HL-60/S4 treated with phorbol 12-myristate 13-acetate at 8.2 ng/mL for 4 days and 3 days (cell line): ENCODE measurements around the gene PRXL2C.
"Not testable (repeated sequence)": the region's sequence is repeated elsewhere in the genome, so short reads cannot be mapped to it uniquely, and the experiment has no call there.

Experiments
- in situ Hi-C: fragments of 300-500 bp; cut with MboI; formaldehyde crosslinking; loops from 2 replicates; pipeline ENCODE4 v1.15.0; 2022; ENCODE audit warnings: low sequenced_read_pairs

Gene PRXL2C

DNA sequence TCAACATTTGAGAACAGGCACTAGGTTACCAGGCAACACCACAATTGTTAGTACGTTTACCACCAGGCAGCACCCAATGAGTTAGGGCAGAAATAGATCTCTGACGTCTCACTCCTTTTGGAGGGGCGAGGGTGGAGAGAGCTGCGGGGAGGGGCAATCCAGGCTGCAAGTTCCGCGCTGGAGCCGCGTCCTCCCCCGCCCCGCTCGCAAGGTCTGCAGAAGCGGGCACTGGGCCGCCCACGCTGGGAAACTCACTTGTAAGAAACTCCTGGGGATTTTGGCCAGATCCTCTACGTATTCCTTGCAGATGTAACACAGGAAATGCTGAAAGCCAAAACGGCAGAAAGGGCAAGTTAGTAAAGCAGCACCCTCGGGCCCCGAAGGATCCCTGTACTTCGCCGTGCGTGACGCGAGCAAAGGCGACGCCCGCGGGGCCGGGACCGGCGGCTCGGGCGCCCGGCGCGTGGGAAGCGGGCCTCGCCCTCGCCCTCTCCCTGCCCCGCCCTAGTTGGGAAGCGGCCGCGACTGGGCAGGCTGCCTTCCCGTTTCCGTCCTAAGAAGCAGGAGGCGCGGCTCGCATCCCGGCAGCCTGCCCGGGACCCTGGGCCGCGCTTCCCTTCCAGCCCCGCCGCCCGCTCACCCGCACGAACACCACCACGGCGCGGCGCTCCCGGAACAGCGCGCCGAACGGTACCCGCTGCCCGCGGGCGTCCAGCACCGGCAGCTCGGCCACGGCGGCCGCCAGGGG lies 493 bp downstream of the PRXL2C start:
- in situ Hi-C loops: loop anchor here (10.0 to 25.0 kb wide), 2 partner anchors 210 to 317 kb away; no protein-coding TSS in a partner anchor

DNA sequence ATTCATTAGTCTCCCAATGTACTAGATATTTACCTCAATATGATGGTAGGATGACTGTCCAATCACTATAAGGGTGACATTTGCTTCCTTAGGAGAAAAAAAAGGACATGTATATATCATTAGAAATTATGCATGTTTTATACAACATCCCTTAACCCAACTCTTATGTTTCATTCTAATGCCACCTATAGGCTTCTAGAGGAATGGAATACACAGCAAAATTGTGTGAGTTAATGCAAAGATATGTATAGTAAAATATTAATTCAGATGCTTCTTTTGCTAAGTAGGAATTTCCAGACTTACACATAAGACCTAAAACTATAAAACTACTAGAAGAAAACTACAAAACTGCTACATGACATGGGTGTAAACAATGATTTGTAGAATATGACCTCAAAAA lies 3.5 kb downstream of the PRXL2C start:
- in situ Hi-C loops: loop anchor here (10.0 to 25.0 kb wide), 2 partner anchors 207 to 314 kb away; no protein-coding TSS in a partner anchor

DNA sequence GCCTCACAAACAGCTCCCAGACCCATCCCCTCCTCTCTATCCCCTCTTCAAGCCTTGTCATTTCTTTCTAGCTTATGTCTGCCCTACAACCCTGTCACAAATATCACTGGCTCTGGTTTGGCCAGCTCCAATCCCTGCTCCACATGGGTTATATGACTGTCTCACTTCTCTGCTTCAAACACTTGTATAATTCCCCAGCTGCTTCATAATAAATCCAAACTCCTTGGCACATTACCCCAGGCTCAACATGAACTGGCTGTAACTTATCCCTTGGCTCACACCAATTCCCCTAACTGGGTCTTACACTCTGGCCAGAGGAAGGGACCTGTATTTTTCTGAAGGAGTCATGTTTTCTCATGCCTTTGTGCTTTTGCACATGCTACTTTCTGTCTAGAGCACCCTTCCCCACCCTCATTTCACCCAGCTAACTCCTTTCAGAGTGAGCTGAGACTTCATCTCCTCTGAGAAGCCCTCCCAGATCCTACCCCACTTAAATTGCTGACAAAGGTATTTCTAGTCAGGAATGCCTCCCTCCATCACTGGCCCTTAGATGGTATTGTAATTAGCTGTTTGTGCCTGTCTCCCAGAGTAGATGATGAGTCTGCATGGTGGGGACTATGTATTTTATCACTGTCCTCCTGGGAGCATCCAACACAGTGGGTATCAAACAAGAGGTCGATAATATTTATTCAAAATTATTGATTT lies 5.3 kb downstream of the PRXL2C start:
- in situ Hi-C loops: loop anchor here (10.0 to 25.0 kb wide), 2 partner anchors 205 to 312 kb away; no protein-coding TSS in a partner anchor

DNA sequence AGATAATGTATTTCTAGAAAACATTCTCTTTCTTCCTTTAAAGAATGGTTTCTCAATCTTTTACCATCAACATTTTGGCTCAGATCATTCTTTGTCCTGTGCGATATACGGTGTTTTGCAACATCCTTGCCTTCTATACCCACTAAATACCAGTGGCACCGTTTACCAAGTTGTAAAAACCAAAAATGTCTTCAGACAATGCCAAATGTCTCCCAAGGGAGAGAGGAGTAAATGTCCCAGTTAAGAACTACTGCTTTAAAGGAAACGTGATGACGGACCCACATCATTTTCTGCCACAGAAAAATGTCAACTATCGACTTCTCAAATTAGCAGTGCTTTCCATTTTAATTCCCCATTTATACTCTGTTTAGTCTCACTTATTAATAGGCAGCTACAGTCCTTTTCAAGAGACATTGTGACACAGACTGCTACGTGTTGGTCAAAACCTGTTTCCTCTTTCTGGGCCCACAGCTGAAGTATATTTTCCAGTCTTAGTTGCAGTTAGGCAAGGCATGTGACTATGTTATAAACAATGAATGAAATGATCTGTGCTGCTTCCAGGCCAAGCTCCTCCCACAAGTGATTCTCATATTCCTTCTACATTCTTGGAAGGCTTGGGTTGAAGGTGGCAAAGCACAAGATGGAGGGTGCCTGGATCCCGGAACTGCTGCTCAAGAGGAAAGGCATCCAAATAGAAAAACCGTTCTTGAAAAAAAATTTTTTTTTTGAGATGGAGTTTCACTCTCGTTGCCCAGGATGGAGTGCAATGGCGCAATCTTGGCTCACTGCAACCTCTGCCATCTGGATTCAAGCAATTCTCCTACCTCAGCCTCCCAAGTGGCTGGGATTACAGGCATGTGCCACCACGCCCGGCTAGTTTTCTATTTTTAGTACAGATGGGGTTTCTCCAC lies 8.8 kb downstream of the PRXL2C start:
- in situ Hi-C loops: no loop called here

DNA sequence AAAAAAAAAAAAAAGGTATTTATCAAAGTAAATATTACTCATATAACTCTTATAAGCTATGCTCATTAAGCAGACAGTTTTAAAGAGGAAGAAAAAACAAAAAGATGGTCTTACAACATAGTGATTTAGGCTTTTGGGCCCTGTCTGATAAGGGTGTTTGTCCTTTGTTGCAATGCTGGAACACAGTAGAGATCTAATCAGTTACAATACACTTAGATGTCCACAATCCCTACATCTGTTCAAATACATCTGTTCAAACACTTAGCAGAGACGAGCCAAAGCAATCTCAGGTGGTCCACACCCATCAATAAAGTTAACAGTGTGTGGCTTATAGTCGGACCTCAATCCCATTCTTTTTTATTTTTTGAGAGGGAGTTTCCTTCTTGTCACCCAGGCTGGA lies 11.0 kb downstream of the PRXL2C start:
- in situ Hi-C loops: no loop called here

DNA sequence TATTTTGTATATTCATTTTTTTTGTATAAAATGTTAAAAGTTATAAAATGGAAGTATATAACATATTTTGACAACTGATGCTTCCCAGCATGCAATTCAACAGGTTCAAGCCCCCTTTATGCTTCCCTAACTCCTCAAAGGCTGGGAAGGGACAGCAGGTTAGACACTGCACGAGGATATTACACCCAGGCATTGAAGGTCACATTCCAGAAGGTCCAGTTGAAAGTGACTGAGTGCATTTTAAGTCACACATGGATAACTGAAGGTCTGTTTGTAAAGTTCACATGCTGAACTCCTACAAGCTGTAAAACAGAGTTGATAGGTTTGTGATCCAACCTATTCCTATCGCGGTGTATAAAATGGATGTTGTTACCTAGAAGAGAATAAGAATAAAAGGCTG lies 13.6 kb downstream of the PRXL2C start:
- in situ Hi-C loops: no loop called here

DNA sequence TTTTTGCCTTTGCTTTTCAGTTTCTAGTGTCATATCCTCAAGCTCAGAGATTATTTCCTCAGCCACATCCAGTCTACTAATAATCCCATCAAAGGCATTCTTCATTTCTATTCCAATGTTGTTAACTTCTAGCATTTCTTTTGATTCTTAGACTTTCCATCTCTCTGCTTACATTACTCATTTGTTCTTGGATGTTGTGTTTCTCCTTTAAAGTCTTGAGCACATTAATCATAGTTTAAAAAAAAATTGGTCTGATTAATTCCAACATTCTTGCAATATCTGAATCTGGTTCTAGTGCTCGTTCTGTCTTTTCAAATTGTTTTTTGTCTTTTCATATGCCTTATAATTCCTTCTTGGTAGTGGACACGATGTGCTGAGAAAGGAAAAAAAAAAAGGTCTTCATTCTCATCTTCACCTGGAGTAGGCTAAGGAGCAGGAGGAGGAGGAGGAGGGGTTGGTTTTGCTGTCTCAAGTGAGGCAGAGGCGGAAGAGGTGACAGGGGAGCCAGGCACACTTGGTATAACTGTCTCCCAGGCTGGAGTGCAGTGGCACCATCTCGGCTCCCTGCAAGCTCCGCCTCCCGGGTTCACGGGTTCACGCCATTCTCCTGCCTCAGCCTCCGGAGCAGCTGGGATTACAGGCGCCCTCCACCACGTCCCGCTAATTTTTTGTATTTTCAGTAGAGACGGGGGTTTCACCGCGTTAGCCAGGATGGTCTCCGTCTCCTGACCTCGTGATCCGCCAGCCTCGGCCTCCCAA lies 16.3 kb downstream of the PRXL2C start:
- in situ Hi-C loops: no loop called here

DNA sequence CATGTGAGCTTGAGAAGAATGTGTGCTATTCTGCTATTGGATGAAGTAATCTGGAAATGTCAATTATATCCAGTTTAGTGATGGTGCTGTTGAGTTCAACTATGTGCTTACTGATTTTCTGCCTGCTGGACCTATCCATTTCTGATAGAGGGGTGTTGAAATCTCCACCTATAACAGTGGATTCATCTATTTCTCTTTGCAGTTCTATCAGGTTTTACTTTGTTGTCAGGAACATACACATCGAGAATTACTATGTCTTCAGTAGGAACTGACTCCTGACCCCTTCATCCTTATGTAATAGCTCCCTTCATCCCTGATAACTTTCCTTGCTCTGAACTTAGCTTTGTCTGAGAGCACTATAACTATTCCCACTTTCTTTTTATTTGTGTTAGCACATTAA lies 18.7 kb downstream of the PRXL2C start:
- in situ Hi-C loops: no loop called here

DNA sequence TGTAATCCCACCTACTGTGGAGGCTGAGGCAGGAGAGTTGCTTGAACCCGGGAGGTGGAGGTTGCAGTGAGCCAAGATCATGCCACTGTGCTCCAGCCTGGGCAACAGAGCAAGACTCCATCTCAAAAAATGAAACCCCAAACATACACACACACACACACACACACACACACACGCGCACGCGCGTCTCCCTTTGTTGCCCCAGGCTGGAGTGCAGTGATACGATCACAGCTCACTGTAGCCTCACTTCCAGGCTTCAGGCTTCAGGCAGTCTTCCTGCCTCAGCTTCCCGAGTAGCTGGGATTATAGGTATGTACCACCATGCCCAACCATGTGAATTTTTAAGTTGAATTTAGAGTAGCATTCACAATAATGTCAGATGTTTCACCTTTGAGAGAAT lies 21.5 kb downstream of the PRXL2C start:
- in situ Hi-C loops: not testable (repeated sequence)

DNA sequence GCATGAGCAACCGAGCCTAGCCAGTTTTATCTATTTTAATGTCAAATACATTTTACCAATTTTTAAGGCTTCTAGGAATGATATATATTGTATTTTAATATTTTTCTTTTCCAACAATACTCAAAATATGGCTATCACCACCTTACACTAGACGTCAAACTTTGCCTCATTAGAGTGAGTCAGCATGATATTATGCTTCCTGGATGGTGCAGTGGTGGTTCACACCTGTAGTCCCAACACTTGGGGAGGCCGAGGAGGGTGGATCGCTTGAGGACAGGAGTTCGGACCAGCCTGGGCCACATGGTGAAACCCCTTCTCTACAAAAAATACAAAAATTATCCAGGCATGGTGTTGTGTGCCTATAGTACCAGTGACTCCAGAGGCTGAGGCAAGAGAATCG lies 28.2 kb downstream of the PRXL2C start:
- in situ Hi-C loops: no loop called here

DNA sequence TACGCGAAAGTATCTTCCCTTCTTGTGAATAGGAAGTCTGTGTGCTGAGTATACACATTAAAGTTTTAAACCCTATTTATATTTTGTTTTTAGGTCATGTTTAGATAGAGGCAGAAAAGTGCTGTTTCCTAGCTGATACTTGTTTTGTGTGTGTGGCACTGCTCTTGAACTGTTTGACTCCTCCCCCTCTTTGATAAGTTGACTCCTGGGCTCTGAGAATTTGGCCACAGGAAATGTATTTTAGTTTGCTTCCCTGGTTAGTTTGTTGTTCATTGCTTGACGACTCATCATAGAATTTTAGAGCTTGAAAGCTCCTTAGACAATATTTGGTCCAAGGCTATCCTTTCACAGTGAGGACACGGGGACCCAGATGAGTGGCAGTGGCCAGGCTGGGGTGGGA lies 33.5 kb downstream of the PRXL2C start:
- in situ Hi-C loops: no loop called here

DNA sequence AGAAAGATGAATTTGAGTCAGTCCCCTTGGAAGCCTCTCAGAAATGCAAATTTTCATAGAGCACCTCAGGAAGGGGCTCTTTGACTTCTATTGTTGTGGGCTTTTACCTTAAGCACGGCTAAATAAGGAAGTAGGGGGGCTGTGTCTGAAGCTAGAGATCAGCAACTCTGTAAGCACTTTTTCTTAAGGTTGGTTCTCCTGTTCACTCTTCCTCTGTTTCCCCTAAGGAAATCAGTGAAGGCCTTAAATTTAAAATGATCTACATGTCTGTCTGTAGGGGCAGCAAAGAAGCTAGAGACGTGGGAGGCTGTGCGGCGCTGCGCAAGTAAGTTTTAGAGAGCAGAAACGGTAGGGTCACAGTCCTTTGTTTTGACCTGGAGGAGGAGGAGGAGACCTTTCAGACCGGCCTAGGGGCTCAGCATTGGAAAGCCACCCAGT lies 34.3 kb downstream of the PRXL2C start:
- in situ Hi-C loops: no loop called here

DNA sequence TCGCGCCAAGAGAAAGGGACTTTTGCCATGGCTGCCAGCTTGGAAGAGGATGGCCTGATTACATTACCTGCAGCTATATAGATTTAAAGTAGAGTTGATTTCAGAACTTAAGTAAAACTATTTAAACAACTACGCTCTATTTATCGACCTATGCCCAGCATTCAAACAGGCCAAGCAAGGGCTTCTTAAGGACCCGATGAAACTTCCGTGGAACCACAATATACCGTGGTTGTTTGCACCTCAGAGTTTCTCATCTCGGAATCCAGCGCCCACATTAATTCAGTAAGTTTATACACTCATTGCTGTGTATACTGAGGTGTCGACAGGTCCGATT lies 35.0 kb downstream of the PRXL2C start:
- in situ Hi-C loops: no loop called here

DNA sequence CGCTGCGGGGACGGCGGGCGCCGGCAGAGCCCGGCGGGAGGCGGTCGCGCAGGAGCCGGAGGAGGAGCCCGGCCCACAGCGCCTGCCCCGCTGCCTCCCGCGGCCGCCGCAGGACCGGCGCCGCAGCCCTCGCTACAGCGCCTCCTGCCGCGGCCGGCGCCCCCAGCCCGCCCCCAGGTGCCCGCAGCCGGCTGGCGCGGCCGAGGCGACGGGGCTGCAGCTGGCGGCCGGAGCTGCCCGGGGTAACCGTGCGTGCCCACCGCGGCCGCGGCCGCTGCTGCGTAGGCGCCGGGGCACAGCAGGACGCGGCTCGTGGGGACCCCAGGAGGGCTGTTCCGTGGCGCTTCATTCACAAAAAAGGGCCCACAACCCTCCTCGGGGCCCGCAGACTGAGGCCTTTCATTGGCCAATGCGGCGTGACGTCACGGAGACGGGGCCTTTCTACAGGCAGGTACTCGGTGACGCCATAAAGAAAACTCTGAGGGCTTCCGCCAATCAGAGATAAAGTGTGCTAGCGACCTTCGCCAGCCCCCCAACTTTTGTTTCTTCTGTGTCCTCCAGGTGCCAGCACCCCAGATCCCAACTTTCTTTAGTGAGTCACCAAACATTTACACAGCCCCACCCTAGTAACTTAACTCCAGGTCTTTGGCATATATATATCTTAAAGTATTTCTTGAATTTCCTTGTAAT lies 35.5 kb downstream of the PRXL2C start, which contains the start of gene CDC14B:
Gene CDC14B, minus strand, starts transcription at position 353 of the 690 bp plus-strand sequence. CDS start 465 bp downstream, outside the sequence.
- in situ Hi-C loops: no loop called here

DNA sequence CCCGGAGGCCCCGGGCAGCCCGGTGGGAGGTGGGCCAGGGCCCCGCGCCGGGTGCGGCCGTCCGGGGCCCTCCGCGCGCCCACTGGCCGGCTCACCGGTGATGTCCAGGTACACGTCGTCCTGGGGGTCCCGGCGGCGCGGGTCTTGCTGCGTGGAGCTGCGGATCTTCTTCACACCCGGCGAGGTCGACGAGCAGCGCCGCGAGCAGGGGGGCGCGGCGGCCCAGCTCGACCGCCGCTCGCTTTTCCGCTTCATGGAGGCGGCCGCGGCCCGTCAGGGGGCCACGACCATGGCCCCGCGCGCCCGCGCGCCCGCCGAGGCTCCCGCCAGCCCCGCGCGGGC lies 36.0 kb downstream of the PRXL2C start:
- in situ Hi-C loops: no loop called here

DNA sequence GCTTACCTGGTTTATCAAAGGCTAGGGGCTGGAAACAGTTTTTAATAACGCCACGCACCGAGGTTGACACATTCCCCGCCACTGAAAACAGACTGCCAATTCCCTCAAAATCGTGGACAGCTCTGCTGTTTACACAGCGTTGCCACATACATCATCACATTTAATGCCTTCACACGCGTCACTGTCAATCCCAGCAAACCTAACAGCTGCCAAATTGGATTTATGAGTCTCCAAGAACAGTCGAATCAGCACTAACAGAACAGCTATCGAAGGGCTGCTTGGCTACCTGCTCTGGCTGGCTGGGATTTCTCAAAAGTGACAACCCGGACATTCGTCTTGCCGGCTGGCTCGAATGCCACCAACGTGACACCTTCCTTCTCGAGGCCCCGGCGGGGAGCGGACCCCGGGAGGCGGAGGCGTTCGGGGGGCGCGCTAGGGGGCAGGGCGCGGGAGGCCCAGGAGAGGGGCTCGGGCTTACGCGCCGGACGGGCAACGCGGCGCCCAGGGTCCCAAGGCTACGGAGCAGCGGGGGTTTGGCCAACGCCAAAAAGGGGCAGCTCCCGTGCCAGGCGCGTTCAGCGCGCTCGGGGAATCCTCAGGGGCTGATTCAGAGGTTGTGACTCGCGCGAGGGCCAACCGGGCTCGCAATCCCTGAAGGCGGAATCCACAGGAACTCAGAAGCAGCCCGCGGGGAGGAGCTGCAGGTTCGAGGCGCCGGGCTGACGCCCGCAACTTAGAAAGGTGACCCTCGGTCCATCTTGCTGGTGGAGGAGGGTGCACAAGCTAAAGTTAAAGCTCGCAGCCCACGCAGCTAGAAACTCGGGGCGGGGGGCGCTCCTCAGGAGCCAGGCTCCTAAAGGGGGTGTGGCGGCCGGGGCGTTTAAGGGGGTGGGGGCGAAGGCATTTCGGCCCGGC lies 36.7 kb downstream of the PRXL2C start:
- in situ Hi-C loops: no loop called here

DNA sequence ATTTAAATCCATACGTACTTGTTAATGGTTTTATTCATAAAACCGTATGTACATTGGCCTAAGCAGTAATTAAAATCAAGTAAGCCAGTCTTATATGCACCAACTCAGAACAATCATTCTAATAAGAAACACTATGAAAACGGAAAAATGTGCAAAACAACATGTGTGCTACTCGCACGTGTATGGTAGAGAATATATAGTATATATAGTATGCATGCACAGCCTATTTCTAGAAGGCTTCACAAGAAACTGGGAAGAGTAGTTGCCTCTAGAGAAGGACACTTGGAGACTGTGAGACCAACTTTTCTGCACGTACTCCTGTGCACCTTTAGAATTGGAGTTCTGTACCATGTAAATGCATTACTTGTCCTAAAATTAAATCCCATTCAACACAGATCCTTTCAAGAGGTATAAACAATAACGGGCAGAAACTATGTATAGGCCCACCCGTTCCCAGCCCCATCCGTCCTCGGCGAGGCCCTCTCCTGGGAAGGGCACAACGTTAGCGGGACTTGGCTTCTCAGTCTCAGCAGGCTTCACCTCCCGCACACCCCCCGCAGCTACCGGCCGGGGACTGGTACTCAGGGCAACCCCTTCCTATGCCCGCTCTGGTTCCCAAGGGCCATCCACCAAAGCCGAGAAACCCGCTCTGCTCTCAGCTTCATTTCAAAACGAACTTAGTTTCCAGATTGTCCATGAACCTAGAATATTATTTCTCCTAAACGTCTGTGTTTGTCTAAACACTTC lies 37.5 kb downstream of the PRXL2C start:
- in situ Hi-C loops: no loop called here

DNA sequence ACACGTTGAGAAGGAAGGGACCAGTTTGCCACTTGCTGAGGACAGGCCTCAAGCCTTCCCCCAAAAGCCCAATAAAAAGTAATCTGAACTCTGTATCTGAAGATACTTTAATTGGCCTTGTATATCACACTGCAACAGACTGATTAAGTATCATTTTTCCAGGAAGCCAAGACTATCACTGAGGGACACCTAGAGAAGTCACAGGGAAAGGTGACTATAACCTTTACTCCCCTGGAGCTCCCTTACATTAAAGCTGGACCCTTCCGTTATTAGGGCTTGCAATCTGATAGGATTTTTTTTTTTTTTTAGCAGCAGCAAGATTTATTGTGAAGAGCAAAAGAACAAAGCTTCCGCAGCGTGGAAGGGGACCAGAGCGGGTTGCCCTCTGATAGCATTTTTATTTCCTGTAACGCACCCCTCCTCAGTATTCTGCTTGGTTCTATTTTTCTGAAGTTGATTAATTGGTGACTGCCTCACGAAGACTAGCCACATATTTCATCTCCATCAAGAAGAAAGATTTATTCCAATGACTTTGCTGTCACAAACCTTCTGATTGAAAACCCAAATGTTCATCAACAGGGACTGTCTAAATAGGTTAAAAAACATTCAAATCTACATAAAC lies 38.2 kb downstream of the PRXL2C start:
- in situ Hi-C loops: no loop called here
